GM12878 (cell line): ENCODE results near the gene TIMM8A. TPM values are rescaled to one million over a fixed set of nuclear protein-coding genes. Genes with fewer than 3 reads are reported as not detected.

Source experiments
- ATAC-seq: fragments of 200-7000 bp; cut with Tn5 transposase; 3 replicates; pipeline ENCODE4 v1.9.1; 2020; ENCODE audit warnings: mild to moderate bottlenecking, moderate library complexity
- Bru-seq: library from RNA; stranded (reverse); fragments of 400-500 nt; gene quantifications from one replicate; lab custom pipeline; 2021; lab: Mats Ljungman, UMichigan
- BruChase-seq, 2 experiments: library from RNA; stranded (reverse); fragments of 400-500 nt; gene quantifications; one replicate each; lab custom pipeline; 2021; lab: Mats Ljungman, UMichigan
- BruUV-seq: library from RNA; stranded (reverse); fragments of 400-500 nt; replicated peaks from 2 replicates; lab custom pipeline; 2021; lab: Mats Ljungman, UMichigan
- CTCF ChIA-PET: fragments of 300-600 bp; sonication (Branson Sonifier 250); formaldehyde crosslinking; extraction: SDS; loops from one replicate; lab custom pipeline; 2021; ENCODE audit warnings: inconsistent platforms; lab: Yijun Ruan, JAX
- POLR2A ChIA-PET: fragments of 350-600 bp; formaldehyde crosslinking; extraction: SDS; loops from one replicate; lab custom pipeline; 2021; ENCODE audit warnings: inconsistent platforms; lab: Charles Lee
- RAD21 ChIA-PET: fragments of 300-600 bp; sonication (Branson Sonifier 250); formaldehyde crosslinking; loops from one replicate; lab custom pipeline; 2023; ENCODE audit warnings: antibody characterized with exemption; ENCODE audit not compliant: unreplicated experiment; lab: Charles Lee
- SMC1A ChIA-PET: fragments of 300-600 bp; sonication (Branson Sonifier 250); formaldehyde crosslinking; loops from one replicate; lab custom pipeline; 2023; ENCODE audit not compliant: unreplicated experiment, uncharacterized antibody; lab: Charles Lee
- DNase-seq: peaks from one replicate; pipeline ENCODE4 v3.0.0-alpha.2; 2011; ENCODE audit warnings: low read depth, low spot score
- FAIRE-seq: peaks from 3 replicates; lab custom pipeline; 2011; peaks lifted over from hg19 to GRCh38; lab: Jason Lieb, UNC
- H2AFZ ChIP-seq: 2 replicates; pipeline ENCODE4 v1.6.0; 2011; ENCODE audit warnings: low read depth, low read length, control low read depth; ENCODE audit not compliant: control insufficient read depth
- H3K27ac ChIP-seq: 2 replicates; pipeline ENCODE4 v1.5.1; 2011; ENCODE audit warnings: control low read depth; ENCODE audit not compliant: control insufficient read depth, insufficient read depth
- H3K27me3 ChIP-seq, 2 experiments: replicated peaks in 1 of 2; 2 replicates each; pipeline versions ENCODE4 v1.6.0 to v1.6.1; 2011; ENCODE audit warnings: low read length in 1 of 2; ENCODE audit not compliant: control insufficient read depth in 2 of 2, insufficient read depth in 2 of 2
- H3K36me3 ChIP-seq, 2 experiments: 2 replicates each; pipeline ENCODE4 v1.5.1; 2011; ENCODE audit warnings: low read length in 1 of 2; ENCODE audit not compliant: control insufficient read depth in 2 of 2, insufficient read depth in 2 of 2
- H3K4me1 ChIP-seq: 2 replicates; pipeline ENCODE4 v1.6.1; 2011; ENCODE audit warnings: mild to moderate bottlenecking, low read length, moderate library complexity, mixed read lengths; ENCODE audit not compliant: control insufficient read depth, insufficient read depth
- H3K4me2 ChIP-seq: 2 replicates; pipeline ENCODE4 v1.6.0; 2011; ENCODE audit warnings: control low read depth; ENCODE audit not compliant: control insufficient read depth, insufficient read depth
- H3K4me3 ChIP-seq: fragments of 200-600 bp; sonication (generic); 2 replicates; pipeline ENCODE4 v1.5.1; 2016
- H3K79me2 ChIP-seq: 2 replicates; pipeline ENCODE4 v1.6.0; 2011; ENCODE audit warnings: low read length; ENCODE audit not compliant: control insufficient read depth, insufficient read depth
- H3K9ac ChIP-seq: 2 replicates; pipeline ENCODE4 v1.8.0; 2011; ENCODE audit warnings: low read length, control low read depth, mixed read lengths; ENCODE audit not compliant: control insufficient read depth, insufficient read depth
- H3K9me3 ChIP-seq: replicated peaks from 3 replicates; pipeline ENCODE4 v1.5.1; 2011; ENCODE audit warnings: mild to moderate bottlenecking, low read length; ENCODE audit not compliant: control insufficient read depth, insufficient read depth
- H4K20me1 ChIP-seq: 2 replicates; pipeline ENCODE4 v1.6.0; 2011; ENCODE audit not compliant: control insufficient read depth, insufficient read depth
- ASH2L ChIP-seq: fragments of 300-600, 200-600 bp; sonication (generic); IDR thresholded peaks from 2 replicates; pipeline ENCODE4 v1.6.1; 2017; ENCODE audit warnings: low read depth, mild to moderate bottlenecking, borderline replicate concordance
- ESRRA ChIP-seq: IDR thresholded peaks from 2 replicates; pipeline ENCODE4 v1.6.1; 2012; ENCODE audit warnings: mild to moderate bottlenecking, low read length, improper control_type of control experiment
- GABPA ChIP-seq: IDR thresholded peaks from 2 replicates; pipeline ENCODE4 v1.6.1; 2014; ENCODE audit warnings: antibody characterized with exemption, low read depth, mild to moderate bottlenecking, inconsistent platforms
- PAX5 ChIP-seq: IDR thresholded peaks from 2 replicates; pipeline ENCODE4 v1.6.1; 2011; ENCODE audit warnings: low read depth, low read length, borderline replicate concordance
- RB1 ChIP-seq: fragments of 450-650 bp; formaldehyde crosslinking; IDR thresholded peaks from 2 replicates; pipeline ENCODE4 v1.6.1; 2017; ENCODE audit warnings: mild to moderate bottlenecking, borderline replicate concordance
- SIX5 ChIP-seq: IDR thresholded peaks from 2 replicates; pipeline ENCODE4 v1.6.1; 2011; ENCODE audit warnings: mild to moderate bottlenecking, low read depth, low read length, moderate library complexity; ENCODE audit not compliant: severe bottlenecking
- WGBS: methylation state at CpG from one replicate; pipeline ENCODE4 v1.1.6; 2016; ENCODE audit warnings: low lambda C conversion rate; ENCODE audit not compliant: insufficient replicate concordance, insufficient coverage; ENCODE audit errors: missing lambda C conversion rate; 5-methylcytosine and 5-hydroxymethylcytosine counted together
- in situ Hi-C: fragments of 300-500 bp; cut with MboI; formaldehyde crosslinking; loops from 9 replicates; pipeline ENCODE4 v1.14.3; 2018; ENCODE audit warnings: mixed read lengths
- intact Hi-C: fragments of 100-400 bp; cut with micrococcal nuclease; formaldehyde crosslinking; loops from one replicate; pipeline ENCODE4 v1.14.2; 2022; ENCODE audit not compliant: unreplicated experiment
- long read RNA-seq, 2 experiments: library from polyadenylated mRNA; unstranded; transcript quantifications; one replicate each; pipeline ENCODE4 v2.0.0, GENCODE V29; 2019 to 2020
- polyA minus RNA-seq, 3 experiments: library from RNA; depleted of rRNA, polyadenylated mRNA; stranded (reverse); fragments of >200 nt; gene quantifications; 2 replicates each; pipeline ENCODE4 v1.2.3, GENCODE V29; 2011
- polyA plus RNA-seq, 11 experiments: library from polyadenylated mRNA; depleted of rRNA in 4 of 11; unstranded in 6 of 11; stranded (reverse) in 5 of 11; fragments of >200 nt; fragmentation: Nextera tagmentation in 4 of 11; fragmentation: Illumina TruSeq in 1 of 11; extraction: Ambion mirVana in 4 of 11; extraction: Trizol in 1 of 11; gene quantifications; 1 replicate in 1 of 11; 2 replicates in 10 of 11; pipeline versions ENCODE4 v1.2.1 to v1.2.3, GENCODE V29; 2011 to 2016; ENCODE audit warnings: inconsistent platforms in 2 of 11, missing spikeins in 2 of 11, low read depth in 1 of 11
- total RNA-seq, 4 experiments: library from RNA; depleted of rRNA in 3 of 4; stranded (reverse); fragments of >200 nt in 3 of 4; fragmentation: Illumina TruSeq in 1 of 4; extraction: Trizol in 1 of 4; gene quantifications; 2 replicates each; pipeline versions ENCODE4 v1.2.1 to v1.2.3, GENCODE V29; 2013 to 2021
- TF ChIP-seq, protein P1 (sequence below): fragments of 450-650 bp; conservative IDR thresholded peaks from 2 replicates; pipeline ENCODE4 v1.6.1; 2017; ENCODE audit warnings: mild to moderate bottlenecking, moderate library complexity
- TF ChIP-seq, protein P2 (sequence below): IDR thresholded peaks from 2 replicates; pipeline ENCODE4 v1.6.1; 2012; ENCODE audit warnings: low read depth, low read length, improper control_type of control experiment
- TF ChIP-seq, protein P3 (sequence below): IDR thresholded peaks from 2 replicates; pipeline ENCODE4 v1.6.1; 2011; ENCODE audit warnings: borderline replicate concordance, low read depth, mild to moderate bottlenecking, moderate library complexity, low read length; ENCODE audit not compliant: insufficient read depth, poor library complexity, severe bottlenecking
- TF ChIP-seq, protein P4 (sequence below): IDR thresholded peaks from 2 replicates; pipeline ENCODE4 v1.6.1; 2012; ENCODE audit warnings: low read depth, low read length, improper control_type of control experiment

TIMM8A gene, protein sequence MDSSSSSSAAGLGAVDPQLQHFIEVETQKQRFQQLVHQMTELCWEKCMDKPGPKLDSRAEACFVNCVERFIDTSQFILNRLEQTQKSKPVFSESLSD
- total RNA-seq (2013; cell fraction: nucleolus; rRNA removed), result 7.2 and 9.5 TPM in 2 replicates
- total RNA-seq (2014; rRNA removed), result 6.7 and 8.7 TPM in 2 replicates
- 14.2 and 16.0 TPM in 2 replicates for total RNA-seq (2014; rRNA removed; fragmentation: Illumina TruSeq; extraction: Trizol)
- 26.1 and 29.1 TPM in 2 replicates for total RNA-seq (2021)
- polyA plus RNA-seq (2011; ENCODE audit: low read depth), result 15.1 TPM
- polyA plus RNA-seq (2011; rRNA removed), result 20.4 and 22.7 TPM in 2 replicates
- polyA plus RNA-seq (2011; cell fraction: cytosol; rRNA removed), result 18.5 and 21.7 TPM in 2 replicates
- polyA plus RNA-seq (2011; cell fraction: nucleus; rRNA removed), result 9.5 and 12.0 TPM in 2 replicates
- 12.1 and 13.6 TPM in 2 replicates for polyA plus RNA-seq (2012)
- polyA plus RNA-seq (2014; fragmentation: Illumina TruSeq; extraction: Trizol), result 24.3 and 25.5 TPM in 2 replicates
- polyA plus RNA-seq (2014; fragmentation: Nextera tagmentation; extraction: Ambion mirVana), result 10 to 100 TPM; 84.5 to 92.7 TPM
- polyA plus RNA-seq (2014; rRNA removed), result 22.4 and 27.0 TPM in 2 replicates
- polyA plus RNA-seq (2016; fragmentation: Nextera tagmentation; extraction: Ambion mirVana), result 10 to 100 TPM; 55.3 to 55.5 TPM
- polyA minus RNA-seq (2011; rRNA and poly(A)+ RNA removed), result 8.3 and 10.5 TPM in 2 replicates
- polyA minus RNA-seq (2011; cell fraction: cytosol; rRNA and poly(A)+ RNA removed), result 7.1 and 7.5 TPM in 2 replicates
- polyA minus RNA-seq (2011; cell fraction: nucleus; rRNA and poly(A)+ RNA removed), result 6.2 and 11.7 TPM in 2 replicates
- percentile 79 among the genes with signal in this experiment for Bru-seq, nascent RNA
- percentile 81 among the genes with signal in this experiment for BruChase-seq, experiment 1, labeled RNA remaining after a 6-hour chase
- BruChase-seq, experiment 2, labeled RNA remaining after a 2-hour chase, result percentile 86 among the genes with signal in this experiment
- long read RNA-seq, experiment 1, transcript TIMM8A-205 (2 exons, 1,194 nt), result major isoform, 20 of 27 reads
- long read RNA-seq, experiment 1, partial matches to known transcripts, result 0 of 27 reads
- long read RNA-seq, experiment 1, other reads (novel, unspliced or antisense), result 3 of 27 reads
- long read RNA-seq, experiment 2, transcript TIMM8A-203 (2 exons, 2,960 nt), result minor isoform, 5 of 62 reads
- long read RNA-seq, experiment 2, transcript TIMM8A-205 (2 exons, 1,194 nt), result major isoform, 53 of 62 reads
- long read RNA-seq, experiment 2, partial matches to known transcripts, result 0 of 62 reads
- long read RNA-seq, experiment 2, other reads (novel, unspliced or antisense), result 4 of 62 reads

DNA sequence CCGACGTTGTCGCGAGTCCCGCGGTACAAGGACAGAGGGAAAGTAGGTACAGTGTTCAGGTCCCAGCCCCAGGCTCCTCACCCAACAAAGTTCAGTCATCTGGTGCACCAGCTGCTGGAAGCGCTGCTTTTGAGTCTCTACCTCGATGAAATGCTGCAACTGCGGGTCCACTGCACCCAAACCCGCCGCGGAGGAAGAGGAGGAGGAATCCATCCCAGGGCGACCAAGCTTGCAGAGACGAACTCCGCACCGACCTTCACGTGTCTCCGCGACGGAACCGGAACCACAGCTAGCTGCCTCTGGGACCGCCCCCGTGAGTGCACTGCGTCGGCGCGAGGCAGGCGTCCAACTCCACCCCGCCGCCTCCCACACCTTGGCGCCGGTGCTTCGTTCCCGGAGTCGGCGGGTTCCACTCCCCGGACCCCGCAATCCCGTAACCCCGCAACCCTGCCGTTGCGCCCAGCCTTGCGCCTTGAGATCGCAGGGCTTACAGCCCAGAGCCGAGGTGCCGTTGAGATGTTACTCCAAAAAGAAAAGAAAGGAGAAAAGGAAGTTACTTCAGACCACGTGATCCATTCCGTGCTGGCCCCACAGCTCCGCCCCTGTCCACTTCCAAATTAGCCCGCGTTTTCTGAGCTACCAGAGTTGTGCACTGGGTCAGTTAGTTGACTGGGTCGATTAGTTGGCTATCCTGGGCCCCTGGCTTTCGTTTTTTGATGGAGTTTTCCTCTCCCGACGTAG is at the start of gene TIMM8A:
Gene TIMM8A (minus strand): TSS at position 291 of the 741 bp plus-strand sequence. CDS start 78 bp downstream, at position 213.
- FAIRE-seq, result peak; percentile 23
- H3K4me3 ChIP-seq, result peak within 1 kb of the TSS; percentile 87
- ChIA-PET RAD21 (interaction anchor here (1.4 to 1.9 kb wide), 3 partner anchors 35 to 47 kb away, joined by 4 to 11 read pairs (median 4); partner anchors contain the start of gene RPL36A), CTCF (interaction anchor here (0.8 to 2.1 kb wide), 3 partner anchors 29 to 42 kb away, joined by 3 to 9 read pairs (median 3); partner anchors contain the start of gene RPL36A), SMC1A (interaction anchor here (0.6 to 1.9 kb wide), 7 partner anchors 9 to 450 kb away, joined by 3 to 8 read pairs (median 4); partner anchors contain the start of gene RPL36A), POLR2A (interaction anchor here (0.5 to 3.1 kb wide), 7 partner anchors 10 to 70 kb away, joined by 3 to 12 read pairs (median 3); partner anchors contain the start of gene RPL36A)
- no peaks in the 10 kb centered on the region for H3K27me3 ChIP-seq
- H3K4me1 ChIP-seq, result 0 out of 2 replicates have a peak, but pooled peaks cover 3% of the 10 kb centered on the region
- peaks cover 25% of the 10 kb centered on the region for H3K79me2 ChIP-seq
- peak; percentile 99 for ATAC-seq
- peak within 1 kb of the TSS; percentile 72 for H3K27ac ChIP-seq
- 35% methylated on average over 42 of the region's 55 CpGs for WGBS
- H3K9ac ChIP-seq, result peak within 1 kb of the TSS; percentile 79
- peak; percentile 31 for DNase-seq
- H4K20me1 ChIP-seq, result no peaks in the 10 kb centered on the region
- H3K9me3 ChIP-seq, result no peaks in the 10 kb centered on the region
- intact Hi-C loops (loop anchor here (5.0 kb wide), 1 partner anchor 39 kb away; the partner anchor contains the start of gene BTK), in situ Hi-C loops (no loop called here)
- peak within 1 kb of the TSS; percentile 62 for H3K4me2 ChIP-seq
- H3K36me3 ChIP-seq, result peaks cover 0 to 6% of the 10 kb centered on the region in 2 experiments; a peak in 1 of 4 replicates
- peak within 1 kb of the TSS; percentile 89 for H2AFZ ChIP-seq
- BruUV-seq, result TSS peak; percentile 75
- TF ChIP-seq RB1 (0 out of 2 replicates have a peak, but pooled peaks have one; percentile 41), PAX5 (peak; percentile 100), GABPA (peak; percentile 76), SIX5 (no peak), ESRRA (0 out of 2 replicates have a peak, but pooled peaks have one; percentile 19), ASH2L (0 out of 2 replicates have a peak, but pooled peaks have one; percentile 51)
- TF ChIP-seq, protein P1, sequence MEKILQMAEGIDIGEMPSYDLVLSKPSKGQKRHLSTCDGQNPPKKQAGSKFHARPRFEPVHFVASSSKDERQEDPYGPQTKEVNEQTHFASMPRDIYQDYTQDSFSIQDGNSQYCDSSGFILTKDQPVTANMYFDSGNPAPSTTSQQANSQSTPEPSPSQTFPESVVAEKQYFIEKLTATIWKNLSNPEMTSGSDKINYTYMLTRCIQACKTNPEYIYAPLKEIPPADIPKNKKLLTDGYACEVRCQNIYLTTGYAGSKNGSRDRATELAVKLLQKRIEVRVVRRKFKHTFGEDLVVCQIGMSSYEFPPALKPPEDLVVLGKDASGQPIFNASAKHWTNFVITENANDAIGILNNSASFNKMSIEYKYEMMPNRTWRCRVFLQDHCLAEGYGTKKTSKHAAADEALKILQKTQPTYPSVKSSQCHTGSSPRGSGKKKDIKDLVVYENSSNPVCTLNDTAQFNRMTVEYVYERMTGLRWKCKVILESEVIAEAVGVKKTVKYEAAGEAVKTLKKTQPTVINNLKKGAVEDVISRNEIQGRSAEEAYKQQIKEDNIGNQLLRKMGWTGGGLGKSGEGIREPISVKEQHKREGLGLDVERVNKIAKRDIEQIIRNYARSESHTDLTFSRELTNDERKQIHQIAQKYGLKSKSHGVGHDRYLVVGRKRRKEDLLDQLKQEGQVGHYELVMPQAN, result peak; percentile 52
- TF ChIP-seq, protein P2, sequence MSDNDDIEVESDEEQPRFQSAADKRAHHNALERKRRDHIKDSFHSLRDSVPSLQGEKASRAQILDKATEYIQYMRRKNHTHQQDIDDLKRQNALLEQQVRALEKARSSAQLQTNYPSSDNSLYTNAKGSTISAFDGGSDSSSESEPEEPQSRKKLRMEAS, result peak; percentile 77
- TF ChIP-seq, protein P3, sequence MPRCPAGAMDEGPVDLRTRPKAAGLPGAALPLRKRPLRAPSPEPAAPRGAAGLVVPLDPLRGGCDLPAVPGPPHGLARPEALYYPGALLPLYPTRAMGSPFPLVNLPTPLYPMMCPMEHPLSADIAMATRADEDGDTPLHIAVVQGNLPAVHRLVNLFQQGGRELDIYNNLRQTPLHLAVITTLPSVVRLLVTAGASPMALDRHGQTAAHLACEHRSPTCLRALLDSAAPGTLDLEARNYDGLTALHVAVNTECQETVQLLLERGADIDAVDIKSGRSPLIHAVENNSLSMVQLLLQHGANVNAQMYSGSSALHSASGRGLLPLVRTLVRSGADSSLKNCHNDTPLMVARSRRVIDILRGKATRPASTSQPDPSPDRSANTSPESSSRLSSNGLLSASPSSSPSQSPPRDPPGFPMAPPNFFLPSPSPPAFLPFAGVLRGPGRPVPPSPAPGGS, result peak; percentile 66
- TF ChIP-seq, protein P4, sequence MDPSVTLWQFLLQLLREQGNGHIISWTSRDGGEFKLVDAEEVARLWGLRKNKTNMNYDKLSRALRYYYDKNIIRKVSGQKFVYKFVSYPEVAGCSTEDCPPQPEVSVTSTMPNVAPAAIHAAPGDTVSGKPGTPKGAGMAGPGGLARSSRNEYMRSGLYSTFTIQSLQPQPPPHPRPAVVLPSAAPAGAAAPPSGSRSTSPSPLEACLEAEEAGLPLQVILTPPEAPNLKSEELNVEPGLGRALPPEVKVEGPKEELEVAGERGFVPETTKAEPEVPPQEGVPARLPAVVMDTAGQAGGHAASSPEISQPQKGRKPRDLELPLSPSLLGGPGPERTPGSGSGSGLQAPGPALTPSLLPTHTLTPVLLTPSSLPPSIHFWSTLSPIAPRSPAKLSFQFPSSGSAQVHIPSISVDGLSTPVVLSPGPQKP, result peak; percentile 14; the same call in 1 of the 2 replicates
